Stimulated activated CD4-positive, alpha-beta T cell treated with anti-CD3 and anti-CD28 coated beads, Interleukin-15, amount 100 ng/mL, for 24 hours (primary cell): ENCODE results near the gene FGF23.

Source experiments
- DNase-seq: peaks from one replicate; pipeline ENCODE4 v3.0.0-alpha.2; 2020

FGF23 gene

GRCh38 chr12:4380332-4380731 is 820 bp upstream of the FGF23 start:
- DNase-seq: no peak

GRCh38 chr12:4378772-4379171 is 740 bp downstream of the FGF23 start:
- no peak for DNase-seq

GRCh38 chr12:4375449-4375848 is 4.1 kb downstream of the FGF23 start:
- no peak for DNase-seq

GRCh38 chr12:4372653-4373052 is 6.9 kb downstream of the FGF23 start:
- no peak for DNase-seq

- DNase-seq: no peak
These were observed 9.2 kb downstream of the FGF23 start for GRCh38 chr12:4370265-4370664.

- DNase-seq: no peak
These were observed 10.0 kb downstream of the FGF23 start for GRCh38 chr12:4369548-4369947.

- DNase-seq: no peak
These were observed 13.4 kb downstream of the FGF23 start for GRCh38 chr12:4366090-4366489.

GRCh38 chr12:4356041-4356327 is 23.5 kb downstream of the FGF23 start:
- DNase-seq: peak; percentile 71

- no peak for DNase-seq
These were observed 24.1 kb downstream of the FGF23 start for GRCh38 chr12:4355156-4356040.

GRCh38 chr12:4353785-4354208 is 25.7 kb downstream of the FGF23 start:
- peak; percentile 37 for DNase-seq

GRCh38 chr12:4346931-4347330 is 32.6 kb downstream of the FGF23 start:
- DNase-seq: no peak

- no peak for DNase-seq
These were observed 47.7 kb downstream of the FGF23 start for GRCh38 chr12:4331842-4332241.

- no peak for DNase-seq
These were observed 48.3 kb downstream of the FGF23 start for GRCh38 chr12:4331221-4331620.

GRCh38 chr12:4330203-4330602 is 49.3 kb downstream of the FGF23 start:
- DNase-seq: no peak

GRCh38 chr12:4327293-4327692 is 52.2 kb downstream of the FGF23 start:
- no peak for DNase-seq

- no peak for DNase-seq
These were observed 53.5 kb downstream of the FGF23 start for GRCh38 chr12:4325966-4326365.

- DNase-seq: no peak
These were observed 55.1 kb downstream of the FGF23 start for GRCh38 chr12:4324366-4324765.

- no peak for DNase-seq
These were observed 56.1 kb downstream of the FGF23 start for GRCh38 chr12:4323396-4323795.

- no peak for DNase-seq
These were observed 56.8 kb downstream of the FGF23 start for GRCh38 chr12:4322726-4323125.

GRCh38 chr12:4320853-4321701 is 58.4 kb downstream of the FGF23 start, which contains the start of gene TIGAR:
Gene TIGAR (plus strand): TSS chr12:4321213. CDS start chr12:4321272, 59 bp downstream.
- DNase-seq: peak; percentile 95

GRCh38 chr12:4320497-4320852 is 59.0 kb downstream of the FGF23 start:
- no peak for DNase-seq
